Measurements from ENCODE around the gene SCYGR4. TPM values are rescaled to one million over a fixed set of nuclear protein-coding genes. Genes with fewer than 3 reads are reported as not detected.
"Not testable (repeated sequence)": the region's sequence is repeated elsewhere in the genome, so short reads cannot be mapped to it uniquely, and the experiment has no call there.

SCYGR4 gene
- total and polyA plus RNA-seq, 2 experiments from 2014 or later = not detected

DNA sequence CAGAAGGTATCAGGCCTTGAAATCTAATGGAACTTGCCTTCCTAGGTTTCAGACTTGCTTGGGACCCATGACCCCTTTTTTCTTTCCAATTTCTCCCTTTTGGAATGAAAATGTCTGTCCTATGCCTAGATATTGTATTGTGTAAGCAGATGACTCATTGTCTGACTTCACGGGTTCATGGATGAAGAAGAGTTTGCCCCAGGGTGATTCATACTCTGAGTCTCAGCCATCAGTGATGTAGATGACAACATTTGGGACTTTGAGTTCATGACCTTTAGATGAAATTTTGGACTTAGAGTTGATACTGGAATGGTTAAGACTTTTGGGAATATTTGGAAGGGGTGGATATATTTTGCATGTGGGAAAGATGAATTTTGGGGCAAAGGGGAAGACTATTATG is 38.2 kb downstream of the SCYGR4 start:
- Histone ChIP-seq H3K4me3 (no peak overlapping the region), H3K4me1 (ENCODE audit: low read depth) (no peaks in the 10 kb centered on the region), H3K27me3 (no peaks in the 10 kb centered on the region), H3K27ac (no peak overlapping the region), H3K36me3 (no peaks in the 10 kb centered on the region), H3K9me3 (ENCODE audit: low read depth) (no peaks in the 10 kb centered on the region)
- TF ChIP-seq, protein P1, sequence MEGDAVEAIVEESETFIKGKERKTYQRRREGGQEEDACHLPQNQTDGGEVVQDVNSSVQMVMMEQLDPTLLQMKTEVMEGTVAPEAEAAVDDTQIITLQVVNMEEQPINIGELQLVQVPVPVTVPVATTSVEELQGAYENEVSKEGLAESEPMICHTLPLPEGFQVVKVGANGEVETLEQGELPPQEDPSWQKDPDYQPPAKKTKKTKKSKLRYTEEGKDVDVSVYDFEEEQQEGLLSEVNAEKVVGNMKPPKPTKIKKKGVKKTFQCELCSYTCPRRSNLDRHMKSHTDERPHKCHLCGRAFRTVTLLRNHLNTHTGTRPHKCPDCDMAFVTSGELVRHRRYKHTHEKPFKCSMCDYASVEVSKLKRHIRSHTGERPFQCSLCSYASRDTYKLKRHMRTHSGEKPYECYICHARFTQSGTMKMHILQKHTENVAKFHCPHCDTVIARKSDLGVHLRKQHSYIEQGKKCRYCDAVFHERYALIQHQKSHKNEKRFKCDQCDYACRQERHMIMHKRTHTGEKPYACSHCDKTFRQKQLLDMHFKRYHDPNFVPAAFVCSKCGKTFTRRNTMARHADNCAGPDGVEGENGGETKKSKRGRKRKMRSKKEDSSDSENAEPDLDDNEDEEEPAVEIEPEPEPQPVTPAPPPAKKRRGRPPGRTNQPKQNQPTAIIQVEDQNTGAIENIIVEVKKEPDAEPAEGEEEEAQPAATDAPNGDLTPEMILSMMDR (IDR thresholded peaks at IDR 0.05; ENCODE audit: low read depth, low read length) = no peak
- DNase-seq (ENCODE audit: low read depth in 1 of 2, low spot score in 1 of 2) = peak in 1 of 2 donors; percentile 90

DNA sequence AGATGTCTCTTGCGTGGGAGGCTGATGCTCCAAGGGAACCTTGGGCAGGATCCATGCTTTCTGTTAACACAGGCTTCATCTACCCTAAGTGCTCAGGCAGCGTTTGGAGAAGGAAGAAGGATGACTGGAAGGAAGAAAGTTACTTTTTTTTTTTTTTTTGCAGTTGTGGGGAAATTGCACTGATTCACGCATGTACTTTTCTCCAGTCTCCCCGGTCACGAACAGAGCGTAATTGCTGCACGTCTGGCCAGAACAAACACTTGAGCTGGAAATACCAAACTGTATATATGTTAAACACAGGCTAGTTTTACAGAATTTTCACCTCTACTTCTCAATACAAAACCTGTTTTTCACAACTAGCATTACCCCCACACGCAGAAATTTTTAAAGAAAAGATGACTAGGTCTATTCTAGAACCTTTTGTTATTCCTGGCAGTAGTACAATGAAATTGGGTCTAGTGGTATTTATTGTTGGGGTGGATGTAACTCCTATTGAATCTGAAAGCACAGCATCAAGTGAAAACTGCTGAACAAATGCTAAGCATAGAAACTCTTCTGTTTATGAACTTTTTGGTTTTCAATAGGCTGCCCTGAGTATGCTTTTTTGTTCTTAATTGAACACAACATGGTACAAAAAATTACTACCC is 40.0 kb downstream of the SCYGR4 start:
- Histone ChIP-seq H3K4me1 (ENCODE audit: low read depth) (peaks cover 7% of the 10 kb centered on the region), H3K4me3 (no peak overlapping the region), H3K27me3 (no peaks in the 10 kb centered on the region), H3K9me3 (ENCODE audit: low read depth) (no peaks in the 10 kb centered on the region), H3K36me3 (no peaks in the 10 kb centered on the region), H3K27ac (no peak overlapping the region)
- TF ChIP-seq, protein P1 (IDR thresholded peaks at IDR 0.05; ENCODE audit: low read depth, low read length) = no peak
- DNase-seq (ENCODE audit: low read depth in 1 of 2, low spot score in 1 of 2) = peak in 1 of 2 donors; percentile 85

DNA sequence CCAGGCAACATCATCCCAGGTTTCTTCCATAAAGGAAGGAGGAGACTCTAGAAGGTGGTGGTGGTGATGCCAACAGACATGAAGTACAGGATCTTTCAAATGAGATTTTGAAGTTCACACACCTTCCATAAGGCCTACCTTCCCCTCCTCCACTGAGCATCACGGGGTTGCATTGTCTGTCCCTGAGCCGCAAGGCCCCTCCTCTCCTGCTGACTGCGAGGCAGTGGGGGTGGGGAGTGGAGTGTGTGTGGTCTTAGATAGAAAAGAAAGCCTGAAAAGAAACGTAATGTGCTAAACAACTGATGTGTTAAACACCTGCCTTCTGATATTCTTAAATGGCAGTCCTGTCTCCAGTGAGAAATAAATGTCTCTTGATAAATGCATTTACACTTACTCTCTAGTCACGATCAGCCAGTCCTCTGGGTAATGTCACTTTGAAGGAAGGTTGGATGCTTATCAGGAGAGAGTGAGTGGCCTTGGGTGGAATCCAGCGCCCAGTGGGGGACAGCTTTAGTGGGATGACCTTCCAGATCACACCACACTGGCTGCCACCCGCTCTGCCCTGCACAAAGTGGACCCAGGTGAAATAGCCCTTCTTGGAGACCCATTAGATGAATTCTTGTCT is 43.8 kb downstream of the SCYGR4 start:
- Histone ChIP-seq H3K27me3 (no peaks in the 10 kb centered on the region), H3K4me3 (no peak overlapping the region), H3K4me1 (ENCODE audit: low read depth) (peaks cover 7% of the 10 kb centered on the region), H3K36me3 (no peaks in the 10 kb centered on the region), H3K9me3 (ENCODE audit: low read depth) (no peaks in the 10 kb centered on the region), H3K27ac (peak overlapping the region; percentile 1)
- TF ChIP-seq, protein P1 (IDR thresholded peaks at IDR 0.05; ENCODE audit: low read depth, low read length) = no peak
- peak in 1 of 2 donors; percentile 28 for DNase-seq (ENCODE audit: low read depth in 1 of 2, low spot score in 1 of 2)

DNA sequence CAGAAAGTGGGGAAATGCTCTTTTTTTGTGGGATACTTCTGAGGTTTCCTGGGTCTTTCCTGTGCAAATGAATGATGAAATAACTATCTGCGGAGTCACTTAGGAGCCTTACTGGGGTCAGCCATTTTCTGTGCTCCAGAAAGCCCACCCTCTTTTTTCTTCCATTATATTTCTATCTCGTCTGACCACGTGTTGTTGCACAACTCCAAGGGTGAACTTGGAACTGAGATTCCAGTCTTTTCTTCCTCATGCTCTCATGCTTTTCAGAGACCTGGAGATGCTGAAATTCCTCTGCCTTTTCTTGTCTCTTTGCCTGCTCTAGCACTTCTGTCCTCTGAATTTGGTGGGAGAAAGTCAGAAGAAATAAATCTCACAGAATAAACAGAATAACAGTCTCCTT is 44.5 kb downstream of the SCYGR4 start:
- no peaks in the 10 kb centered on the region for H3K36me3 ChIP-seq
- H3K4me3 ChIP-seq = no peak overlapping the region
- TF ChIP-seq, protein P1 (IDR thresholded peaks at IDR 0.05; ENCODE audit: low read depth, low read length) = no peak
- peaks cover 7% of the 10 kb centered on the region for H3K4me1 ChIP-seq (ENCODE audit: low read depth)
- H3K9me3 ChIP-seq (ENCODE audit: low read depth) = no peaks in the 10 kb centered on the region
- no peaks in the 10 kb centered on the region for H3K27me3 ChIP-seq
- H3K27ac ChIP-seq = peak overlapping the region; percentile 28
- DNase-seq (ENCODE audit: low read depth in 1 of 2, low spot score in 1 of 2) = peak in 1 of 2 donors; percentile 42

DNA sequence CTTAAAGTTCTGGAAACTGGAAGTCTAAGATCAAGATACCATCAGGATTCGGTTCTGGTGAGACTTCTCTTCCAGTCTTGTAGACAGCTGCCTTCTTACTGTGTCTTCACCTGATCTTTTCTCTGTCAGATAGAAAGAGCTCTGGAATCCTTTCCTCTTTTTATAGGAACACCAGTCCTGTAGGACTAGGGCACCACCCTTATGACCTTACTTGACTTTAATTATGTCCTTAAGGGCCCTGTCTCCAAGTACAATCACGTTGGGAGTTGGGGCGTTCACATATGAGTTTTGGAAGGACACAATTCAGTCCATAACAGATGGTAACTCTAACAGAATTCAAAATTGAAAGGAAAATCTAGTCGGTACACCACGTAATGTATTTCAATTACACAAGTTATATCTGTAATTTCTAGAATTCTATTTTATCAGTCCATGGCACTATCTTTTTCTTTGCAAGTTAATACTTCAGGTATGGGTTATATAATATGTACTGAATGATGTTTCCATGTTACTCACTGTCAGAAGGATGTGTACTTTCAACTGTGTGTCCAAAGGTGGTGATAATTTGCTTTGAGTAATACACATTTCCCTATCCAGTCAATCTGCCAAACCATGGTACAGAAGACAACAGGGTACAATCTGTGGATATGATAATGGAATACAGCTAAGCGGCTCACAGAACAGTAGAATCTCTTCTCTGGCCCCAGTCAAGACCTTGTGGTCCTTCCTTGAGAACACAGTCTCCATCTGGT is 48.1 kb downstream of the SCYGR4 start:
- no peaks in the 10 kb centered on the region for H3K27me3 ChIP-seq
- TF ChIP-seq, protein P1 (IDR thresholded peaks at IDR 0.05; ENCODE audit: low read depth, low read length) = no peak
- H3K36me3 ChIP-seq = no peaks in the 10 kb centered on the region
- DNase-seq (ENCODE audit: low read depth in 1 of 2, low spot score in 1 of 2) = no peak
- H3K4me1 ChIP-seq (ENCODE audit: low read depth) = peaks cover 7% of the 10 kb centered on the region
- no peak overlapping the region for H3K4me3 ChIP-seq
- no peak overlapping the region for H3K27ac ChIP-seq
- no peaks in the 10 kb centered on the region for H3K9me3 ChIP-seq (ENCODE audit: low read depth)

- H3K4me1 ChIP-seq (ENCODE audit: low read depth); H3K27ac ChIP-seq; H3K4me3 ChIP-seq; DNase-seq (ENCODE audit: low read depth in 1 of 2, low spot score in 1 of 2); H3K36me3 ChIP-seq; H3K27me3 ChIP-seq; H3K9me3 ChIP-seq (ENCODE audit: low read depth): not testable (repeated sequence)
Measured at GRCh38 chr2:227666631-227667170, 49.4 kb downstream of the SCYGR4 start, which contains the start of gene SCYGR5. Gene SCYGR5, plus strand, starts transcription at chr2:227666804. Its CDS starts 0 bp downstream, at chr2:227666804.
